Glutamatergic neuron (in vitro differentiated cells): ENCODE measurements around the gene ACSS1. TPM values are rescaled to one million over a fixed set of nuclear protein-coding genes. Genes with fewer than 3 reads are reported as not detected.

Experiments used
- DNase-seq: peaks from one replicate; pipeline ENCODE4 v3.0.0; 2022
- H3K27ac Mint-ChIP-seq: one replicate; pipeline ENCODE4 v1.8.0; 2020; ENCODE audit warnings: mild to moderate bottlenecking, mixed read lengths, inconsistent platforms; ENCODE audit not compliant: unreplicated experiment
- H3K27me3 Mint-ChIP-seq: one replicate; pipeline ENCODE4 v1.8.0; 2020; ENCODE audit warnings: mild to moderate bottlenecking, moderate library complexity, mixed read lengths, inconsistent platforms; ENCODE audit not compliant: unreplicated experiment
- H3K36me3 Mint-ChIP-seq: one replicate; pipeline ENCODE4 v1.8.0; 2020; ENCODE audit warnings: mild to moderate bottlenecking, mixed read lengths, inconsistent platforms; ENCODE audit not compliant: unreplicated experiment
- H3K4me1 Mint-ChIP-seq: one replicate; pipeline ENCODE4 v1.8.0; 2020; ENCODE audit warnings: mild to moderate bottlenecking, low read depth, mixed read lengths, inconsistent platforms; ENCODE audit not compliant: unreplicated experiment
- H3K4me3 Mint-ChIP-seq: one replicate; pipeline ENCODE4 v1.8.0; 2020; ENCODE audit warnings: mild to moderate bottlenecking, mixed read lengths, inconsistent platforms; ENCODE audit not compliant: unreplicated experiment
- H3K9me3 Mint-ChIP-seq: one replicate; pipeline ENCODE4 v1.8.0; 2020; ENCODE audit warnings: mild to moderate bottlenecking, moderate library complexity, mixed read lengths, inconsistent platforms; ENCODE audit not compliant: unreplicated experiment
- total RNA-seq: library from RNA; stranded (reverse); fragmentation: NEBNext Ultra II Directional; extraction: Animal tissue kit (Norgen Biotek cat#: 25700); gene quantifications from one replicate; pipeline ENCODE4 v1.2.1, GENCODE V29; 2021; ENCODE audit not compliant: unreplicated experiment
- TF ChIP-seq, protein P1 (sequence below): fragments of 200-600 bp; sonication (generic); IDR thresholded peaks from one replicate; pipeline ENCODE4 v1.5.0; 2021; ENCODE audit not compliant: partially characterized antibody, unreplicated experiment

The ACSS1 gene
- total RNA-seq, 1 donor from 2014 or later: not detected

DNA sequence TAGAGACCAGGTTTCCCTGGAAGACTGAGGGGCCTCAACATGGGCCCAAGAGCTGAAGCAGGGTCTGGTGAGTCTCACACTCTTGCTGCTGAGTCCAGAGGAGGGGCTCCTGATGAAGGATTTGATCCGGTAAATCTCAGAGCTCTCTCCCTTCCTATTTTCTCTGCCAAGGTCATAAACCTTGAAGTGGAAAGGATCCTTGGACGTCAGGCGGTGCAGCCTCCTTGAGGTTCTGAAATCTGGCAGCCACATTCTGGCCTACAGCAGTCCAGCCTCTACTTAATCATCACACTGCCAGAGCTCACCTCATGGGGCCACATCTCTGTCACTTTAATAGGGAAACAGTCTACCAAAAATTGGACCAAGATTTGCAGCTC lies 24.0 kb downstream of the ACSS1 start:
- H3K27me3 Mint-ChIP-seq: peaks cover 5% of the 10 kb centered on the region
- H3K4me1 Mint-ChIP-seq: no peaks in the 10 kb centered on the region
- peaks cover 4% of the 10 kb centered on the region for H3K36me3 Mint-ChIP-seq
- no peak for DNase-seq
- TF ChIP-seq, protein P1, sequence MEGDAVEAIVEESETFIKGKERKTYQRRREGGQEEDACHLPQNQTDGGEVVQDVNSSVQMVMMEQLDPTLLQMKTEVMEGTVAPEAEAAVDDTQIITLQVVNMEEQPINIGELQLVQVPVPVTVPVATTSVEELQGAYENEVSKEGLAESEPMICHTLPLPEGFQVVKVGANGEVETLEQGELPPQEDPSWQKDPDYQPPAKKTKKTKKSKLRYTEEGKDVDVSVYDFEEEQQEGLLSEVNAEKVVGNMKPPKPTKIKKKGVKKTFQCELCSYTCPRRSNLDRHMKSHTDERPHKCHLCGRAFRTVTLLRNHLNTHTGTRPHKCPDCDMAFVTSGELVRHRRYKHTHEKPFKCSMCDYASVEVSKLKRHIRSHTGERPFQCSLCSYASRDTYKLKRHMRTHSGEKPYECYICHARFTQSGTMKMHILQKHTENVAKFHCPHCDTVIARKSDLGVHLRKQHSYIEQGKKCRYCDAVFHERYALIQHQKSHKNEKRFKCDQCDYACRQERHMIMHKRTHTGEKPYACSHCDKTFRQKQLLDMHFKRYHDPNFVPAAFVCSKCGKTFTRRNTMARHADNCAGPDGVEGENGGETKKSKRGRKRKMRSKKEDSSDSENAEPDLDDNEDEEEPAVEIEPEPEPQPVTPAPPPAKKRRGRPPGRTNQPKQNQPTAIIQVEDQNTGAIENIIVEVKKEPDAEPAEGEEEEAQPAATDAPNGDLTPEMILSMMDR: no peak
- H3K9me3 Mint-ChIP-seq: peaks cover 3% of the 10 kb centered on the region
- no peak overlapping the region for H3K27ac Mint-ChIP-seq
- no peak overlapping the region for H3K4me3 Mint-ChIP-seq

DNA sequence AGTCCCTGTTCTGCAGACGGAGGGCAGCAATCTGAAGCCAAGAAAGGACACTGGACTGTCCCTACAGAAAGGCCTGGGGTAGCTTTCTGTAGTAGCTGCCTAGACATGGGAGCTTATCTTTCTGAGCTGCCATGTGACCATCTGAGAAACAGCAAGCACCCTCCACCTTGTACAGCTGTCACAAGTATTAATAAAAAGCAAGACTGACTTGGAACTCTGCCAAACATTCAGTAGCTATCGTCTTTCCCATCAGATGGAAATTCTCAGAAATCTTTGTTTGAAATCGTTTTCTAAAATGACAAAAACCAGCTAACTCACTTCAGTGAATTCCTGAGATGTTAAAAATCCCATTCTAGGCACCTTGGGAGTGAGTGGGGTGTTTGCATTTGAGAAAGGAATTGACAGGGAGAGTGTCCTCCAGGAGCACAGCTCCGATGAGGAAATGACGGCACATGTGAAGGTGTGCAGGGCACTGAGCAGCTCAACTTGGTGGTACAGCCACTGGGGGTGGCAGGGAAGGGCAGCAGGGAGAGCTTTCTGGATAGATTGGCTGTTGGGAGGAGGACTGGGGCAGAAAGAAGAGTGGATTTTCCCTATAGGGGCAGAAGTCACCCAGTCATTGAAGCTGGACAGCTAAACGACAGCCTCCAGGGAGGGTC lies 24.5 kb downstream of the ACSS1 start:
- Mint-ChIP-seq H3K4me3 (no peak overlapping the region), H3K27me3 (peaks cover 5% of the 10 kb centered on the region), H3K27ac (no peak overlapping the region)

GRCh38 chr20:25032478-25033264 lies 25.3 kb downstream of the ACSS1 start:
- Mint-ChIP-seq H3K4me3 (no peak overlapping the region), H3K27ac (no peak overlapping the region)

More for the DNA sequence above, 24.5 kb downstream of the ACSS1 start:
- peaks cover 3% of the 10 kb centered on the region for H3K9me3 Mint-ChIP-seq
- H3K36me3 Mint-ChIP-seq: peaks cover 4% of the 10 kb centered on the region
- TF ChIP-seq, protein P1: no peak
- H3K4me1 Mint-ChIP-seq: no peaks in the 10 kb centered on the region
- no peak for DNase-seq

DNA sequence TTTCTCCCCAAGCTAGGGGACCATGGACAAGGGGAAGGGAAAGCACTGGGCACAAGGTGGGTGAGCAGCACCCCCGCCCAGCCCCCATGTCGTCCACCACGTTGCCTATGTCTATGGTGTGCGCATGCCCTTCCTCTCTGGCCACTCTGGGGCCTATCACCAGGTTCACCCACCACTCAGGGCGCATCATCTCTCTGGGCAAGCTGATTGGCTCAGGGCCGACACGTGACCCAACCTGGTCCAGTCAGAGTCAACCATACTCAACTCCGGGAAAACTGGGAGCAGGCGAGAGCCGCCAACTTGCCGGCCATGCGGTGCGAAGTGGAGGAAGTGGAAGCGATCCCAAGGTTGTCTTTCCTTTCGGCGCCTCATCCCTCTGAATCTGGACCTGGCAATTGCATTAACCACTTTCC lies 25.9 kb downstream of the ACSS1 start:
- Mint-ChIP-seq H3K27me3 (peaks cover 5% of the 10 kb centered on the region), H3K4me1 (no peaks in the 10 kb centered on the region)

More at GRCh38 chr20:25032478-25033264, 25.3 kb downstream of the ACSS1 start:
- H3K4me1 Mint-ChIP-seq: no peaks in the 10 kb centered on the region
- TF ChIP-seq, protein P1: no peak
- H3K9me3 Mint-ChIP-seq: peaks cover 3% of the 10 kb centered on the region
- peaks cover 5% of the 10 kb centered on the region for H3K27me3 Mint-ChIP-seq
- no peak for DNase-seq
- H3K36me3 Mint-ChIP-seq: peaks cover 4% of the 10 kb centered on the region

More for the DNA sequence above, 25.9 kb downstream of the ACSS1 start:
- Mint-ChIP-seq H3K9me3 (peaks cover 3% of the 10 kb centered on the region), H3K4me3 (no peak overlapping the region), H3K36me3 (peaks cover 4% of the 10 kb centered on the region), H3K27ac (no peak overlapping the region)
- no peak for DNase-seq
- TF ChIP-seq, protein P1: no peak
